BJ (cell line): ENCODE data around the gene SART1. TPM values are rescaled to one million over a fixed set of nuclear protein-coding genes. Genes with fewer than 3 reads are reported as not detected.

Experiments used
- CTCF ChIA-PET: fragments of 350-600 bp; formaldehyde crosslinking; extraction: SDS; loops from one replicate; lab custom pipeline; 2021; ENCODE audit warnings: antibody characterized with exemption, inconsistent platforms; lab: Yijun Ruan, JAX
- POLR2A ChIA-PET: fragments of 300-600 bp; sonication (Branson Sonifier 250); formaldehyde crosslinking; extraction: SDS; loops from one replicate; lab custom pipeline; 2021; ENCODE audit warnings: antibody characterized with exemption; lab: Charles Lee
- DNase-seq: peaks from one replicate; pipeline ENCODE4 v3.0.0-alpha.2; 2011; ENCODE audit warnings: low read depth
- H3K27me3 ChIP-seq: 2 replicates; pipeline ENCODE4 v1.6.0; 2011; ENCODE audit warnings: low read length; ENCODE audit not compliant: control insufficient read depth, insufficient read depth
- H3K36me3 ChIP-seq: 2 replicates; pipeline ENCODE4 v1.5.1; 2011; ENCODE audit warnings: low read length; ENCODE audit not compliant: control insufficient read depth, insufficient read depth
- H3K4me3 ChIP-seq: 2 replicates; pipeline ENCODE4 v1.5.1; 2011; ENCODE audit warnings: low read depth, mild to moderate bottlenecking, control low read depth, low read length
- polyA plus RNA-seq: library from polyadenylated mRNA; depleted of rRNA; stranded (reverse); fragments of >200 nt; gene quantifications from 2 replicates; pipeline ENCODE4 v1.2.3, GENCODE V29; 2011
- TF ChIP-seq, protein P1 (sequence below): IDR thresholded peaks from 2 replicates; pipeline ENCODE4 v1.5.1; 2011; ENCODE audit warnings: low read depth, mild to moderate bottlenecking, control low read depth, inconsistent platforms, low read length, moderate library complexity; ENCODE audit not compliant: insufficient read depth

Gene SART1
- polyA plus RNA-seq, 1 experiment: 13.2 TPM

- no peak within 1 kb of the TSS for H3K4me3 ChIP-seq
- CTCF ChIA-PET: interaction anchor here (1.1 to 7.7 kb wide), 4 partner anchors 9 to 127 kb away, joined by 3 to 48 read pairs (median 4); no protein-coding TSS in a partner anchor
- DNase-seq: no peak
- POLR2A ChIA-PET: interaction anchor here (0.6 to 1.0 kb wide), 2 partner anchors 11 to 277 kb away, joined by 5 to 12 read pairs; partner anchors contain the start of gene YIF1A
- no peaks in the 10 kb centered on the region for H3K27me3 ChIP-seq
- TF ChIP-seq, protein P1, sequence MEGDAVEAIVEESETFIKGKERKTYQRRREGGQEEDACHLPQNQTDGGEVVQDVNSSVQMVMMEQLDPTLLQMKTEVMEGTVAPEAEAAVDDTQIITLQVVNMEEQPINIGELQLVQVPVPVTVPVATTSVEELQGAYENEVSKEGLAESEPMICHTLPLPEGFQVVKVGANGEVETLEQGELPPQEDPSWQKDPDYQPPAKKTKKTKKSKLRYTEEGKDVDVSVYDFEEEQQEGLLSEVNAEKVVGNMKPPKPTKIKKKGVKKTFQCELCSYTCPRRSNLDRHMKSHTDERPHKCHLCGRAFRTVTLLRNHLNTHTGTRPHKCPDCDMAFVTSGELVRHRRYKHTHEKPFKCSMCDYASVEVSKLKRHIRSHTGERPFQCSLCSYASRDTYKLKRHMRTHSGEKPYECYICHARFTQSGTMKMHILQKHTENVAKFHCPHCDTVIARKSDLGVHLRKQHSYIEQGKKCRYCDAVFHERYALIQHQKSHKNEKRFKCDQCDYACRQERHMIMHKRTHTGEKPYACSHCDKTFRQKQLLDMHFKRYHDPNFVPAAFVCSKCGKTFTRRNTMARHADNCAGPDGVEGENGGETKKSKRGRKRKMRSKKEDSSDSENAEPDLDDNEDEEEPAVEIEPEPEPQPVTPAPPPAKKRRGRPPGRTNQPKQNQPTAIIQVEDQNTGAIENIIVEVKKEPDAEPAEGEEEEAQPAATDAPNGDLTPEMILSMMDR: no peak
- no peaks in the 10 kb centered on the region for H3K36me3 ChIP-seq
These were observed 50.3 kb downstream of the SART1 start, which contains the start of gene CST6 for GRCh38 chr11:66011785-66012303. CST6 (plus strand) TSS chr11:66012008; CDS start chr11:66012045, 37 bp downstream.

DNA sequence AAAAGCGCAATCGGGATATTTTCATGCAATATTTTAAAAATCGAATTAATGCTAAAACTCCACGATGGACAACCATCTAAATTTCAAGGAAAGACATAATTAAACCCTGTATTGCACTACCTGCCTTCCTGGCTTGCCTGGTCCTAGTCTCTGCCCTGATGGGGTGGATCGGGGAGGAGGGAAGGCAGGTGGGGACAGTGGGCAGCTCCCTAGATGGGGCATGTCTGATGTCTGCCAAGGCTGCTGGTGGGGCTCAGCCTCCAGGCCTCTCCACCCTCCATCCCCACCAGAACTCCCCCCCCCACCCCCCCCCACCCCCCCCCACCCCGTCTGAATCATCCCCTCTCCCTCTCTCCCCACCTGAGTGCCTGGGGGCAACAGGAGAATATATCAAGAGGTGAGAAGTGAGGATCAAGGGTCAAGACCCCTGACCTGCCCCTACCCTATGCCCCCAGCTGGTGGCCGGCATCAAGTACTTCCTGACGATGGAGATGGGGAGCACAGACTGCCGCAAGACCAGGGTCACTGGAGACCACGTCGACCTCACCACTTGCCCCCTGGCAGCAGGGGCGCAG lies 50.9 kb downstream of the SART1 start:
- CTCF ChIA-PET: interaction anchor here (1.1 to 7.7 kb wide), 4 partner anchors 8 to 128 kb away, joined by 3 to 48 read pairs (median 4); no protein-coding TSS in a partner anchor

GRCh38 chr11:66012946-66013761 lies 51.6 kb downstream of the SART1 start:
- ChIA-PET POLR2A (no interaction called here), CTCF (interaction anchor here (1.2 to 7.7 kb wide), 2 partner anchors 8 to 10 kb away, joined by 3 to 48 read pairs; no protein-coding TSS in a partner anchor)

More for the DNA sequence above, 50.9 kb downstream of the SART1 start:
- Histone ChIP-seq H3K27me3 (no peaks in the 10 kb centered on the region), H3K4me3 (no peak overlapping the region), H3K36me3 (no peaks in the 10 kb centered on the region)
- TF ChIP-seq, protein P1: no peak
- POLR2A ChIA-PET: no interaction called here
- no peak for DNase-seq

DNA sequence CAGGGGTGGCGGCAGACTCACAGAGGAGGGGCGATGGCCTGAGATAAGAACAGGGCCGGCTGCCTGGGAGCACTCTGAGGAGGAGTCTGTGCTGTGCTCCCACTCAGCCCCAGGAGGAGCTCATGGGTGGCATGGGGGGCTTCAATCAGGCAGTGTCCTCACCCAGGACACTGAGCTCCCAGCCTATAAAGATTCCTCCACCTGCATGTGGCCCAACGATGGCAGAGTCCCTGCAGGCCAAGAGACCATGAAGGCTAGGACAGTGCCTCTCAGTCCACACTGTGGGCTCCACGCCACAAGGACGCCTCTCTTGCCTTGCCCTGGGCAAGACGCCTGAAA lies 52.2 kb downstream of the SART1 start:
- no peak overlapping the region for H3K4me3 ChIP-seq
- CTCF ChIA-PET: interaction anchor here (7.7 kb wide), 1 partner anchor 9 kb away, joined by 48 read pairs; no protein-coding TSS in a partner anchor
- H3K36me3 ChIP-seq: no peaks in the 10 kb centered on the region
- no peaks in the 10 kb centered on the region for H3K27me3 ChIP-seq
- DNase-seq: no peak
- TF ChIP-seq, protein P1: no peak
- POLR2A ChIA-PET: no interaction called here

More at GRCh38 chr11:66012946-66013761, 51.6 kb downstream of the SART1 start:
- Histone ChIP-seq H3K27me3 (no peaks in the 10 kb centered on the region), H3K4me3 (no peak overlapping the region), H3K36me3 (no peaks in the 10 kb centered on the region)
- DNase-seq: no peak
- TF ChIP-seq, protein P1: no peak
